Inflammatory macrophage treated with lipopolysaccharide for 1 hour (primary cell): ENCODE results near the gene DESI2.

Experiments used
- DNase-seq, 2 donors: peaks; one replicate each; pipeline ENCODE4 v3.0.0-alpha.2; 2020 to 2022

Gene DESI2

GRCh38 chr1:244652623-244653438 lies at the start of gene DESI2:
TSS of gene DESI2 (plus strand) at chr1:244653126. CDS start at chr1:244653314, 188 bp downstream.
- peak; percentile 97 to 99 for DNase-seq

- DNase-seq = peak; percentile 28 to 82
Measured at GRCh38 chr1:244603498-244603897, 49.4 kb upstream of the DESI2 start.

GRCh38 chr1:244605835-244606370 lies 47.0 kb upstream of the DESI2 start:
- DNase-seq = no peak

- DNase-seq = no peak
Measured at GRCh38 chr1:244614113-244614836, 38.7 kb upstream of the DESI2 start.

- DNase-seq = no peak
Measured at GRCh38 chr1:244614879-244615278, 38.0 kb upstream of the DESI2 start.

GRCh38 chr1:244615301-244615700 lies 37.6 kb upstream of the DESI2 start:
- no peak for DNase-seq

- no peak for DNase-seq
Measured at GRCh38 chr1:244626709-244627108, 26.2 kb upstream of the DESI2 start.

GRCh38 chr1:244628789-244629188 lies 24.1 kb upstream of the DESI2 start:
- peak in 1 of 2 donors; percentile 14 for DNase-seq

GRCh38 chr1:244633140-244633539 lies 19.8 kb upstream of the DESI2 start:
- no peak for DNase-seq

GRCh38 chr1:244634546-244634945 lies 18.4 kb upstream of the DESI2 start:
- DNase-seq = peak; percentile 63 to 69

- no peak for DNase-seq
Measured at GRCh38 chr1:244636488-244637259, 16.3 kb upstream of the DESI2 start.

- no peak for DNase-seq
Measured at GRCh38 chr1:244639561-244639960, 13.4 kb upstream of the DESI2 start.

GRCh38 chr1:244640917-244641316 lies 12.0 kb upstream of the DESI2 start:
- DNase-seq = no peak

- no peak for DNase-seq
Measured at GRCh38 chr1:244642526-244642925, 10.4 kb upstream of the DESI2 start.

GRCh38 chr1:244642988-244643387 lies 9.9 kb upstream of the DESI2 start:
- DNase-seq = no peak

- DNase-seq = no peak
Measured at GRCh38 chr1:244645414-244645813, 7.5 kb upstream of the DESI2 start.

- DNase-seq = no peak
Measured at GRCh38 chr1:244645890-244646289, 7.0 kb upstream of the DESI2 start.

- no peak for DNase-seq
Measured at GRCh38 chr1:244647819-244648218, 5.1 kb upstream of the DESI2 start.

GRCh38 chr1:244651956-244652622 lies 837 bp upstream of the DESI2 start:
- no peak for DNase-seq

GRCh38 chr1:244653439-244654107 lies 647 bp downstream of the DESI2 start:
- DNase-seq = peak in 1 of 2 donors; percentile 10

GRCh38 chr1:244654108-244655038 lies 1.4 kb downstream of the DESI2 start:
- DNase-seq = no peak
